Hematopoietic multipotent progenitor cell treated with erythropoietin and hydrocortisone succinate and interleukin-3 and kit ligand, for 4 days (in vitro differentiated cells): ENCODE measurements around the gene SGTA.

ENCODE experiments used
- DNase-seq: peaks from one replicate; pipeline ENCODE4 v3.0.0-alpha.2; 2015

SGTA gene

DNA sequence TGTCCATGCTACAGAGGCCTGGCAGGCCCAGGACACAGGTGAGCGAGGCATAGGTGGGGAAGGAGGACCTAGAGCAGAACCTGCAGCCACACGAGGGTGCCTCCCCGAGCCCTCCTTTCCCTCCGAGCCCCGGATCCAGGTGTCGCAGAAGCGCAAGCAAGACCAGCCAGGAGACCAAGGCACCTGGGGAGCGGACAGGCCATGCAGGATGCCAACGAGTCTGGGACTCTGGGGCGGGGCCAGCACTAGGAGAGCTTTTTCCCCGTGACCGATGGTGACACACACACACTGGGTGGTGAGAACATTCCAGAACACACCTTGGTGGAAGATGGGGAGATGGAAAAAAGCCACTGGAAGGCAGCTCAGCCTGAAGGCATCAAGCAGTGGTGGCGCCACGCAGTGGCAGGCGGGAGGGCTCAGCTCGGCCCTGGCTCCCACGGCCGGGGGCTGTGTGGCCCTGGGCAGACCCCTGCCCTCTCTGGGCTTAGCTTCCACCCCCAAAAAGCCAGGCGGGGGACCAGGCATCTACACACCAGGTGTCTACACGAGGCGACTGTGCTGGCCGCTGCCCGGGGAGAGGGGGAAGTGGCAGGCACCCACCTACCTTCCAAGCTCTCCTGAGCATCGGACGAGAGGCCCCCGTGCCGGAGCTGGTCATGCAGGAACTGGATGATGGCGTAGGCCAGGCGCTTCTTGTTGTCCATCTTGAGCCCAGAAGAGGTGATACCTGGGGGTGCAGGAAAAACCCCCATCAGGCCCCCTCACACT lies 14.5 kb downstream of the SGTA start:
- no peak for DNase-seq

DNA sequence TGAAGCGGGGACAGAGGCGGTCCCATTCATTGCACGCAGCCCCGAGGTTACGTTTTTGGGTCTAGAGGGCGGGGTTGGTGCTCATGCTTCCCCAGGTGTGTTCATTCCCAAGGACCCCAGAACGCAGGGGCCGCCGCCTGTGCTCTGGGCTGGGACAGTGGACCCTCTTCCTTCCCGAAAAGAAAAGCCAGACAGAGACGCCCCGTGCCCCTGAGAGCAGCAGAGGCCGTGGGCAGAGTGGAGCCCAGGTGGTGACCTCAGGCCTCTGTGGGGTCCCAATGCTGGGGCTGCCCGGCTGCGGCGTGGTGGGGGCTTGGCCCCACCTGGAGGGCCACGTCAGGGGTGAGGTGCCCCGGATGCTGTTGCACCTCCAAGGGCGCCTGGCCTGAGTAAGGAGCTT lies 15.4 kb downstream of the SGTA start:
- DNase-seq: no peak

DNA sequence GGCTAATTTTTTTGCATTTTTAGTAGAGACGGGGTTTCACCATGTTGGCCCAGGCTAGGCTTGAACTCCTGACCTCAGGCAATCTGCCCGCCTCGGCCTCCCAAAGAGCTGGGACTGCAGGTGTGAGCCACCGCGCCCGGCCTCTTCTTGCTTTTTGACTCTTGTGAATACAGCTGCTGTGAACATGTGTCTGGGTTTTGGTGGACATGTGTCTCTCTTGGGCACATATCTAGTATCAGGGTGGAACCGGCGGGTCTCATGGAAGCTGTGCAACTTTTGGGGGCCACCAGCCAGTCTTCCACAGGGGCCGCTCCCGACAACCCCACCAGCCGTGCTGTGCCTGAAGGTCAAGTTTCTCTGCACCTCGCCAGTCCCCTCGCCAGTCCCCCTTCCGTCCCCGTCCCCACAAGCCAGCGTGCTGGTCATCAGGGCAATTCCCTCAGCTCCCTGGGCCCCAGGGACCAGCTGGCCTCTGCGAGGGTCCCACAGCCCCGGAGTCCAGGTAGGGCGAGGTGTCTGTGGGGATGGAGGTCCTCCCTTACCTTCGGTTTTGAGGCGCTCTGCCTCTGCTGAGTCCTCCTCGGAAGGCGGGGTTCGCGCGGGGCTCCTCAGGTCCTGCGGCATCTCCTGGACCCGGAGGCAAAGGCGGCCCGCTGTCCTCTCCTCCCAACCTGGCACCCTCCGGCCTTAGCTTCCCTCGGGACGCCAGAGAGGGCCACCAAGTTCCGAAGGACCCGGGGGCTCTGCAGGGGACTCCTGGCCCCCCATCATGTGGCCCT lies 16.3 kb downstream of the SGTA start:
- DNase-seq: no peak

DNA sequence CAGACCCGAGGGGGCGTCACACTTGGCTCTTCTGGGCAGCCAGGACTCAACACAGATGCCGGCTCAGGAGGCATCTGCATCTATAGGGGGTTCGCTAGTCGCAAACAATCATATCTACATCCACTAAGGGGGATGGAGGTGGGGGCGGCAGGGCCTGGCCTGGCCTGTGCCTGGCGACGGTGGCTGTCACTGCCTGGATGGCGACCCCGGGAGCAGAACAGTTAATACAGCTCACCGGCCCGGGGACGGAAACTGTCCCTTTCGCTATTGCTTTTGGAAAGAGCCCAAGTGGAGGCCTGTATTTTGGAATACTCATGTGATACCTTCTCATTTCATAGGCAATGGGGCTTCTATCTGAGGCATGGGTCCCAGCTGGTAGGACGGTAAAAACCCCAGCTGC lies 17.7 kb downstream of the SGTA start:
- no peak for DNase-seq

DNA sequence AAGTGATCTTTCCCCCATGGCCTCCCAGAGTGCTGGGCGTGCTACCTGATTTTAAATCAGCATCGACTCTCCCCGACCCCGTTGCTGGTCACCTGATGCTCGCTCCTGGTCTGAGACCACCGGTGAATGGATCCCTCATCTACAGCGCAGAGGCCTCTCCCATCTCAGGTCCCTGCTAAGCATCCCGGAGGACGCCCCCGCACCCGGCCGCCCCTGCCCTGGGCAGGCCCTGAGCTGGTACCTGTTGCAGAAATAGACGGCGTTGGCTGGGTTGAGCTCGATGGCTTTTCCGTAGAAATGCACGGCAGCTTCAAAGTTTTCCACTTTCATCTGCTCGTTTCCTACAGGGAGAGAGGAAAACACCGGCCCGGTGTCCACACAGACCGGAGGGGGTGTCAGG lies 18.1 kb downstream of the SGTA start:
- no peak for DNase-seq

DNA sequence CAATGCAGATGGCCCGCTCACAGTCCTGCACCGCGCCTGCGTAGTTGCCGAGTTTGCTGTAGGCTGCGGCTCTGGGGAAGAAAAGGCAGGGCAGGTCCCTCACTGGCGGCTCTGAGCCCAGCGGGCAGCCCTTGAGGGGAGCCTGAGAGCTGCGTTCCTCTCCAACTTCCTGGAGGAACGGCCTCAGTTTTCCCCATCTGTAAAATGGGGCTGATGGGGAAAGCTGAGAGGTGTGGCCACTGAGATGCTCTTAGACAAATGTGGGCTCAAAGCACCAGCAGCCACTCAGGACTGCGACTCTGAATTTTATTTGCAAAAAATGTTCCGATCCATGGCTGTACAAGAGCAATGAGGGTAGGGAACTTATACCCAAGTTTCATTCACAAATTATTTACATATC lies 19.4 kb downstream of the SGTA start:
- DNase-seq: no peak

DNA sequence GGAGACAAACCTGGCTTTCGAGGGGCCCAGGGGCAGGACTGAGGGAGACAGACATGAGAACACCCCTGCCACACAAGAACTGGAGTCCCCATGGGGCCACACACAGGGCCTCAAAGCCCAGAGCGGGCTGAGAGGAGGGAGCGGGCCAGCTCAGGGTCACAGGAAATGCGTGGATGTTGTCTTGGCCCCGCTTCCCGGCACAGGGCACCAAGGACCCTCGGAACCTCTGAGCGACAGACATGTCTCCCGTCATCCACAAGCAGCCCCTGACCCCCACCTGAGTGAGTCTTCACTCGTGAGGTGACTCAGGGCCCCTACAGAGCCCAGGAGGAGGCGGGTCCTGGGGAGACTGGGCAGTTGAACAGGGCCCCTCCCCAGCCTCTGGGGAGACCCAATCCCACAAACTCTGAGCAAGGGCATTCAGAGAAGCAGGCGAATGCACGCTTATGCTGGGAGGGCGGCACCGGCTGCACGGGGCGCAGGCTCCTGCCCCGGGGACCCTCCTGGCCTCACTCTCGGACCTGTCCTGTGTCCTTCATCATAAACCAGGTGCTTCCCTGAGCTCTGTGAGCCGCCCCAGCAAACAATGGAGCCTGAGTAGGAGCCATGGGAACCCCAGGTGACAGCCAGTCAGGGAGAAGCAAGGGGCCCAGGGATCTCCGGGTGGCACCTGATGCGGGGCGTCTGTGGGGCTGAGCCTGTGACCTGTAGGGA lies 20.1 kb downstream of the SGTA start:
- DNase-seq: no peak

DNA sequence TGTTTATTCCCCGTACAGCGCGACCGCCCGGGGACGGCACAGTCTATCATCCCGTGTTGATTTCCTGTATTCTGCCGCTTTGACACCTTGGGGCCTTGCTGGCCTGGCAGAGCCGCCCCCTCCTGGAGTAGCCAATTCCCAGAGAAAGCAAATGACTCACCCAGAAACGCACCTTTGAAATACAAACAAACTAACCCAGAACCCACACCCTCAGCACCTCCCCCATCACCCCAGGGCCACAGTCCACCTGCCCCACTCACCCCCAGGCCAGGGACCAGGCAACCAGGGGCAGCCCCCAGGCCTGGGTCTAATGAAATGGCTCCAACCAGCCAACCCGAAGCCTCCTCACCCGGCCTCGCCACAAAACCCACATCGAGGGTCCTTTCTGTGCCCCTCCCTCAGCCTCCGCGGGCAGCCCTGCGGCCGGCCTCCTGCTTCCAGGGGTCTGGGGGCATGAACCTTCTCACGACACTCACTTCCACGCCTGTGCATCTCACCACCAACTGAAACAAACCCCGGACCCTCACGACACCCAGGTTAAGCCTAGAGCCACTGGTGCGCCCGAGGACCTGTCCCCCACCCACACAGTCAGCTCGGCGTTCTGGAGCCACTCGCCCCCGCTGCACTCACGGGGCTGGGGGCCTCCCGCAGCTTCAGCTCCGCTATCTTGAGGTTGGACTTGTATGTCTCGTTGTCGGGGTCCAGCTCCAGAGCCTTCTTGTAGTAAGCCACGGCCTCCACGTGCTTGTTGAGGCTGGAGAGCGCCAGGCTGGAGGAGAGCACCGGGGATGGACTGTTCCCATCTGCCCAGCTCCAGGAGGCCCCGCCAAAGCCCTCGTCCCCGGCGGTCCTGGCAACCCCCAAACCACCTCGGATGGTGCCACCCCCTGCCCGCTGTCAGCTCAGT lies 20.9 kb downstream of the SGTA start:
- DNase-seq: no peak

DNA sequence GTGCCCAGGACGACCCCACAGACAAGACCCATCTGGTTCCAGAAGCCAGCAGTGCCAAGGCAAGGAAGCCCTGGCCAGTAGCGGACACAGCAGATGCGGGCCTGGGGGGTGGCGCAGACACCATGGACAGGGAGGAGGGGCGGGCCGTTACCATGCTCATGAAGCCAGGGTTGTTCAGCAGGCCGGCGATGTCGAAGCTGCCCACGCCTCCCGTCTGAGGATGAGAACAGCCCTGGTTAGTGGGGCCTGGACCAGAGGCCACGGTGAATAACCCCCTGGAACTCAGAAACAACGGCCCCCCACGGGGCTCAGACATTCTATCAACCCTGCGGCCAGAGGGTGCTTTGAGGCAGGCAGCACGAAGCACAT lies 21.8 kb downstream of the SGTA start:
- DNase-seq: no peak

DNA sequence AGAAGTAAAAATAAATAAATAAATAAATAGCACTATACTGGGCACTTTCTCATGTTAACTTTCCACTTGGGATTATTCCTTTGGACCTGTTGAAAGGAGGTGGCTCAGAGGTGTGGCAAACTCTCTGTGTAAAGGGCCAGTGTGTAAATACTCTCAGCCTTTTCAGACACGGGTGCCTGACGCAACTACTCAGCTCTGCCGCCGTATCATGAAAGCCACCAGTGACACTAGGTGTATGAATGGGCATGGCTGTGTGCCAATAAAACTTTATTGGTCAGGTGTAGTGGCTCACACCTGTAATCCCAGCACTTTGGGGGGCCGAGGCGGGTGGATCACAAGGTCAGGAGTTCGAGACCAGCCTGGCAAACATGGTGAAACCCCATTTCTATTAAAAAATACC lies 23.1 kb downstream of the SGTA start:
- DNase-seq: no peak

DNA sequence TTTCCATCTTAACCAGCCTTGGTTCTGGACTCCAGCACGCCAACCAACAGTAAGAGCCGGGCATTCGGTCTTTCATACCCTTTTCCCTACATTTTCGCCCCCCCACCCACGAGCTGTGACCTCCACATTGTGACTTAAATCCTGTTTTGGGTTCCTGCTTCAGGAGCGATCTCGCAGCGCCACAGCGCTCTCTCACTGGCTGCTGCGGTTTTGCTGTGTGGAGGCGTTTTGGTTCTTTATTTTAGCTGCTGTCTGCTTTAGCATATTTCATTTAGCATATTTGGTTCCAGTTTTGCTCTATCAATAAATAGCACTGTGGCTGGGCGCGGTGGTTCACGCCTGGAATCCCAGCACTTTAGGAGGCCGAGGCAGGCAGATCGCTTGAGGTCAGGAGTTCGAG lies 23.7 kb downstream of the SGTA start:
- no peak for DNase-seq

DNA sequence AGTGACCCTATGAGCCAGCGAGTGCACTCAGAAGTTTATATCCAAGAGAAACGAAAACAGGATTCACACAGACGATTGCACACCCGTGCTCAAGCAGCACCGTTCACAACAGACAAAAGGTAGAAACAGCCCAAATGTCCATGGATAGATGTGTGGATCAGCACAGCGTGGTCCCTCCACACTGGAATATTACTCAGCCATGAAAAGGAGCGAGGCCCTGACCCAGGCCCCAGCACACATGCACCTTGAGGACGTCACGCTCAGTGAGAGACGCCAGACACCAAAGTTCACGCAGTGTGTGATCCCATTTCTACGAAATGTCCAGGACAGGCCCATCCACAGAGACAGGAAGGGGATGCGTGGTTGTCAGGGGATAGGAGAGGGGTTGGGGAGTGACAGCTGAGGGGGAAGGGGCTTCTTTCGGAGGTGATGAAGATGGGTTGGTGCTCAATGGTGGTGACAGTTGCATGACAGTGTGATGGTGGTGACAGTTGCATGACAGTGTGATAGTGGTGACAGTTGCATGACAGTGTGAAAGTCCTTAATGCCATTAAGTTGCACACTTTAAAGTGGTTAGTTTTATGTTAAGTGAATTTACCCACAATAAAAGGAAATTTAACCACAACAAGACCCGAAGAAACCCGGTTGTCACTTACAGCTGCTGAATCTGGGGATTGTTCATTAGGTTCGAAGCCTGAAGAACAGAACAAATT lies 24.3 kb downstream of the SGTA start:
- no peak for DNase-seq

DNA sequence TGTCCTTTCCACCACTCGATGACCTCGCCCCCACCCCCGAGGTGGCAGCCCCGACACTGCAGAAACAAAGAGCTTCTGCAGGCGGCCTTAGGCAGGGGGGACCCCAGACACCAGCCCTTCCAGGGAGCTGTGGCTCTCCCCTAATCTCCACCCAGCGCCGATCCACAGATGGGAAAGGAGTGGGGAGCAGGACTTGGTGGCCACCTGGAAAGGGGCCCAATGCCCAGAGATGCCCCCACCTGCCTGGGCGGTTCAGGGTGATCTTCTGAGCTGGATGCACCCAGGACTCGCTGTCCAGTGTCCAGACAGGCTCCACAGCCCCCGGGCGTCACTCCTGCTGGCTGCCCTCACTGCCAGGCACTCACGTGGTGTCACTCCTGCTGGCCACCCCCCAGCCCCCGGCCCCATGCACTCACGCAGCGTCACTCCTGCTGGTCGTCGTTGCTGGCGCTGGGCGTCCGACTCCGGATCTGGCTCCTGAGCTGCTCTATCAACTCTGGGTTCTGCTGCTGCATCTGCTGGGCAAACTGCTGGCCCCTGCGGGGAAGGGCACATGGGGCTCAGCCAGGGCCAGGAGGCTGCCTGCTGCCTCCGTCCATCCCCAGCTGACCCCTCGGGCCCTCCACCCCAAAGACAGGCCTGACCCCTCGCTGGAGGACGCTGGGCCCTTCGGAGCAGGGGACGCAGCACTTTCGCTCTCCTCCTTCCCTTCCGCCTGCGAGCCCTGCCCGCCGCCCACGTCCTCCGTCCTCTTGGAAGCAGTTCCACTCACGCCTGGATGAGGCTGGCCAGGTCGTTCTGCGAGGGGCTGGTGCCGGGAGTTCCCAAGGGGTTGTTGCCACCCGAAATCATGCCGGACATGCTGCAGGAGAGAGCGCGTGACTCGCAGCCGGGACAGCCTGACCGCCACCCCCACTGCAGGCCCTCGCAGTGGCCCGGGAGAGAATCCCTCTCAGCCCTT lies 25.9 kb downstream of the SGTA start:
- DNase-seq: no peak

DNA sequence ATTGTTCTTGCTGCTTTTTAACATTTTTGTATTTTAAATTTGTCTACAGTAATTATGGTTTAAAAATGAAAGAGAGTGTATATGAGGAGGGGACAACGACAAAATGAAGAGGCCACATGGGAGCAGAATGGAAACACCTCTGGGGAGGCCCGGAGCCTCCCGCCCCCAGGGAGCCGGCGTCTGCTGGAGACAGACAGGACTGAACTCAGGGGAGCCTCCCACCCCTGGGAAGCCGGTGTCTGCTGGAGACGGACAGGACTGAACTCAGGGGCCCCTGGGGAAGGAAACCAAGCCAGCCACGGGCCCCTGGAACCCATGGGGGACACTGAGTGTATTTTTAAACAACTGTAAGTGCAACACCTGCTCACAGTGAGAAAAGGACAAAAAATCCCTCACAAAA lies 26.6 kb downstream of the SGTA start:
- DNase-seq: no peak

DNA sequence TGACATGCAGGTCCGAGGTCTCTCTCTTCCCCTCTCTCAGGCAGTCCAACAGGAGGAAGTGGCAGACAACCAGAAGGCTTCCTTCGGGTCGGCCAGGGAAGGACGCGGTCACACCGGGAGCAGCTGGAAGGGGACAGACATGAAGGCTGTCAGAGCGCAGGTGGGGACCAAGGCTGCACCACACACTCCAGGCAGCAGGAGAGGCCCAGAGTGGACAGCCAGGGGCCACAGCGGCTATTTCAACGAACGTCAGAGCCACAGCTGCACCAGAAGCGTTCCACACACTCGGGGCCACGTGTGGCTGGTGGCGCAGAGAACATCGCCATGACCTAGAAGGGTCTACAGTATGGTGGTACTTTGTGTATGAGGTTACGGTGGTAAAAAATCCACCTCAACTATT lies 27.3 kb downstream of the SGTA start:
- no peak for DNase-seq

DNA sequence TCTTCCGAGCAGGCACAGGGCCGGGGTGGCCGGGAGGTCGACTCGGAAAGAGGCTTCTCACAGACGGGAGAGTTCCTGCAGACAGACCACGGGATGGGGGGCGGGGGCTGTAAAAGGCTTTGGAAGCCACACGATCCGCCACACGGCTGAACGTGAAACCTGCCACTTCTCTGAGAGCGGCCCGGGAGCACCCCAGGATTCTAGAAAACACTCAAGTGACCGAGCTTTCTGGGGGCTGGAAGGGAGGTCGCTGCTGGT lies 27.7 kb downstream of the SGTA start:
- DNase-seq: no peak

DNA sequence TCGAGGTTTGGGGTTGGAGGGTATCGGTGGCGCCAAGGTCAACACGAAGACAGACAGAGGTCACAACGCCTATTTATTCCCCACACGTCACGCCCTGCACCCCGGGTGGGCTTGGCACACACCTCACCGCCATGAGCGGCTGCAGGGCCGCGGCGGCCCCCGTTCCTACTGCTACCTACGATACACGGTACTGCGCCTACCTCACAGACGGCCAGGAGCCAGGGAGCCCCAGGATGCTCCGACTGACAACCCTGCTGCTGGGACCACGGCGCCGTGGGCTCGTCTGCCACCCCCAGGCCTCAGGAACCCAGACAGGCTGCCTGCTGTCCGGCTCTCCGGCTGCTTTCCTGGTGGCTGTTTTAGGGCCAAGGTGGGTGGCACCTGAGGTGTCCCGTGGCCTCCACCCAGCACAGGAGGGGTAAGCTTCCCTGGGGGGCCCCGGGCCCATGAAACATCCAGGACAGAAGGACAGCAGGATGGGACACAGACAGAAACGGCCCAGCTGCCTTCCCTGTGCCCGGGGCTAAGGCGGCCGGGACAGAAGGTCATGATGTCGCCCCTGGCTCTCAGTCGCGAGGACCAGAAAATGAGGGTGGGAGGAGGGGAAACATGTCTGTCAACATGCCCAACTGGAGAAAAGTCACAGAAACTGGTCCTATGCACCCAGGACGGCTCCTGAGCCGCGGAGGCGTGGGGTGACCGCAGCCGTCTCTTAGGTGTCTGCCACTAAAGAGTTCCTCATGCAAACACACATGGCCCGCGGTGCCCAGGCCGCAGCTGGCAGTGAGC lies 28.2 kb downstream of the SGTA start:
- DNase-seq: no peak

DNA sequence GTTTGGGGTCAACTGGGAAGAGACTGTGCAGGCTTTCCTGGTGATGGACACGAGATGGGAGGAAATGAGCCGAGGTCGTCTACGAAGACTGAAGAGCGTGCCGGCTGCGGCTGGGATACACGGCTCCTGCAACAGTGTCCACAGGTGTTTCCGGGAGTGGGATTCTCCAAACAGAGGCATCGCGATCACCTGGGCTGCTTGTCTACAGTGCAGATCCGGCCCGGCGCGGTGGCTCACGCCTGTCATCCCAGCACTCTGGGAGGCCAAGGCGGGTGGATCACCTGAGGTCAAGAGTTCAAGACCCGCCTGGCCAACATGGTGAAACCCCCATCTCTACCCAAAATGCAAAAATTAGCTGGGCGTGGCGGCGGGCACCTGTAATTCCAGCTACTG lies 31.6 kb downstream of the SGTA start:
- no peak for DNase-seq

DNA sequence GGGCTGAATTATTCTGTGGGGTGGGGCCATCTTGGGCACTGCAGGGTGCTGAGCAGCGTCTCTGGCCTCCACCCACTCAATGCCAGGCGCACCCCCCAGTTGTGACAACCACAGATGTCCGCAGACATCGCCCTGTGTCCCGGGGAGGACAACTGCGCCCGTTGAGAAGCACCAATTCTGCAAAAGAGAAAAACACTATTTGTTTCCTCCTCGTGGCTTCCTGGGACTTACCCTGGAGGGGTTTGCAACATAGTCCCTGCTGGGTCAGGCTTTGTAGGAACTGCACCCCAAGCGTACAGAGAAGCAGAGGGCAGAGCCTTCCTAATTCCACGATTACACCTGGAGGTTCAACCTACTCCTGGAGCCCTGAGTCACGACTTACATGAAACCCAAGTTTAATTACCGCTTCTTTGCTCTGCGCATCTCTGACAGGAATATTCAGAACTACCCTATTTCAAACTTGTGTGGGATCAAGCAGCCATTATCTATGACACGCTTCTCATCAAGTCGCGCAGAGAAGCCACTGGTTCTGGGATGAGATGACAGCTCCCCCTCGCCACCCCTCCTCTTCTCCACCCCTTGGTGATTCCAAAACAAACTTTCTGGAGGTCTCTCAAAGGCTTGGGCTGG lies 32.1 kb downstream of the SGTA start:
- DNase-seq: no peak

DNA sequence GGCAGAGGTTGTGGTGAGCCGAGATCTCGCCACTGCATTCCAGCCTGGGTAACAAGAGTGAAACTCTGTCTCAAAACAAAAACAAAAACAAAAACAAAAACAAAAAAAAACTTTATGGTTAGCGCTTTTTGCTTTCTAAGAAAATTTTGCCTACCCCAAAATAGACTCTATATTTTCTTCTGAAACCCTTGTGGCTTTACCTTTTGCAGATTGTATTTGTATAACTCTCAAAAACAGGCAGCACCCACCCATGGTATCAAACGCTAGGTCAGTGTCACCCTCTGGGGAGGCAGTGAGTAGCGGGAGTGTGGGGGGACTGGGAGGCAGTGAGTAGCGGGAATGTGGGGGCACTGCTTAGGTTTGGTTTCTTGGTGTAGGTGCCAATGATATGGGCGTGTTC lies 35.7 kb downstream of the SGTA start:
- DNase-seq: no peak
